Measurements from ENCODE around the gene CACNA1G.

The CACNA1G gene

GRCh38 chr17:50620237-50620636 is 59.7 kb downstream of the CACNA1G start:
- Histone ChIP-seq H3K9me3 (ENCODE audit: severe bottlenecking) (no peaks in the 10 kb centered on the region), H3K4me3 (ENCODE audit: severe bottlenecking) (no peak overlapping the region), H3K36me3 (ENCODE audit: low read depth) (no peaks in the 10 kb centered on the region), H3K27ac (ENCODE audit: poor library complexity, severe bottlenecking) (no peak overlapping the region), H3K4me1 (ENCODE audit: insufficient read depth, poor library complexity, severe bottlenecking) (no peaks in the 10 kb centered on the region), H3K27me3 (ENCODE audit: insufficient read depth, poor library complexity, severe bottlenecking) (no peaks in the 10 kb centered on the region)
- no peak for ATAC-seq (ENCODE audit: low read depth)
- DNase-seq (ENCODE audit: low spot score), result no peak
- TF ChIP-seq CTCF (IDR thresholded peaks at IDR 0.05; ENCODE audit: poor library complexity, severe bottlenecking), result no peak

- ATAC-seq (ENCODE audit: low read depth), result no peak
- no peak for DNase-seq (ENCODE audit: low spot score)
- Histone ChIP-seq H3K4me1 (ENCODE audit: insufficient read depth, poor library complexity, severe bottlenecking) (no peaks in the 10 kb centered on the region), H3K4me3 (ENCODE audit: severe bottlenecking) (no peak overlapping the region), H3K27ac (ENCODE audit: poor library complexity, severe bottlenecking) (no peak overlapping the region), H3K36me3 (ENCODE audit: low read depth) (no peaks in the 10 kb centered on the region), H3K9me3 (ENCODE audit: severe bottlenecking) (no peaks in the 10 kb centered on the region), H3K27me3 (ENCODE audit: insufficient read depth, poor library complexity, severe bottlenecking) (no peaks in the 10 kb centered on the region)
- TF ChIP-seq CTCF (IDR thresholded peaks at IDR 0.05; ENCODE audit: poor library complexity, severe bottlenecking), result no peak
Measured at GRCh38 chr17:50620858-50621257, 60.3 kb downstream of the CACNA1G start.

GRCh38 chr17:50621574-50622031 is 61.1 kb downstream of the CACNA1G start:
- no peak overlapping the region for H3K4me3 ChIP-seq (ENCODE audit: severe bottlenecking)
- no peak for ATAC-seq (ENCODE audit: low read depth)
- H3K9me3 ChIP-seq (ENCODE audit: severe bottlenecking), result no peaks in the 10 kb centered on the region
- no peak for DNase-seq (ENCODE audit: low spot score)
- no peaks in the 10 kb centered on the region for H3K36me3 ChIP-seq (ENCODE audit: low read depth)
- H3K27me3 ChIP-seq (ENCODE audit: insufficient read depth, poor library complexity, severe bottlenecking), result no peaks in the 10 kb centered on the region
- H3K27ac ChIP-seq (ENCODE audit: poor library complexity, severe bottlenecking), result no peak overlapping the region
- no peaks in the 10 kb centered on the region for H3K4me1 ChIP-seq (ENCODE audit: insufficient read depth, poor library complexity, severe bottlenecking)
- TF ChIP-seq CTCF (IDR thresholded peaks at IDR 0.05; ENCODE audit: poor library complexity, severe bottlenecking), result no peak

- H3K9me3 ChIP-seq (ENCODE audit: severe bottlenecking), result no peaks in the 10 kb centered on the region
- DNase-seq (ENCODE audit: low spot score), result no peak
Measured at GRCh38 chr17:50624321-50624934, 63.9 kb downstream of the CACNA1G start.

More at GRCh38 chr17:50624321-50624934, 63.9 kb downstream of the CACNA1G start:
- ATAC-seq (ENCODE audit: low read depth), result no peak
- H3K27ac ChIP-seq (ENCODE audit: poor library complexity, severe bottlenecking), result no peak overlapping the region
- H3K36me3 ChIP-seq (ENCODE audit: low read depth), result no peaks in the 10 kb centered on the region
- H3K27me3 ChIP-seq (ENCODE audit: insufficient read depth, poor library complexity, severe bottlenecking), result no peaks in the 10 kb centered on the region
- no peaks in the 10 kb centered on the region for H3K4me1 ChIP-seq (ENCODE audit: insufficient read depth, poor library complexity, severe bottlenecking)
- TF ChIP-seq CTCF (IDR thresholded peaks at IDR 0.05; ENCODE audit: poor library complexity, severe bottlenecking), result no peak
- H3K4me3 ChIP-seq (ENCODE audit: severe bottlenecking), result no peak overlapping the region

Measured in RWPE2 (cell line).